SK-N-SH (cell line): ENCODE results near the gene BSN. TPM values are rescaled to one million over a fixed set of nuclear protein-coding genes. Genes with fewer than 3 reads are reported as not detected.

ENCODE experiments used
- CTCF ChIA-PET: fragments of 300-600, 350-600 bp; formaldehyde crosslinking; extraction: SDS; loops from one replicate; lab custom pipeline; 2021; lab: Yijun Ruan, JAX
- POLR2A ChIA-PET: fragments of 350-600 bp; sonication (Branson Sonifier 250); formaldehyde crosslinking; extraction: SDS; loops from one replicate; lab custom pipeline; 2020; ENCODE audit warnings: antibody characterized with exemption, inconsistent platforms; lab: Yijun Ruan, JAX
- DNase-seq: peaks from one replicate; pipeline ENCODE4 v3.0.0; 2012
- H2AFZ ChIP-seq: fragments of 200-600 bp; sonication (generic); 2 replicates; pipeline ENCODE4 v1.8.1; 2016; ENCODE audit warnings: antibody characterized with exemption, mild to moderate bottlenecking, low read depth
- H3F3A ChIP-seq: fragments of 200-600 bp; sonication (generic); replicated peaks from 2 replicates; pipeline ENCODE3; 2016; ENCODE audit warnings: antibody characterized with exemption, mild to moderate bottlenecking; ENCODE audit not compliant: insufficient read depth
- H3K27ac ChIP-seq, 2 experiments: fragments of 200-500 bp in 1 of 2; fragments of 200-600 bp in 1 of 2; sonication (Bioruptor generic) in 1 of 2; sonication (generic), shearing (Covaris generic) in 1 of 2; 2 replicates each; pipeline versions ENCODE4 v1.5.1 to v1.6.1; 2014 to 2016; ENCODE audit warnings: low read depth in 2 of 2, inconsistent platforms in 1 of 2, low read length in 1 of 2, mild to moderate bottlenecking in 1 of 2, mixed read lengths in 1 of 2
- H3K27me3 ChIP-seq: fragments of 200-600 bp; sonication (generic), shearing (Covaris generic); 2 replicates; pipeline ENCODE4 v1.6.1; 2016; ENCODE audit warnings: mixed run types; ENCODE audit not compliant: insufficient read depth
- H3K36me3 ChIP-seq, 2 experiments: fragments of 200-500 bp in 1 of 2; fragments of 200-600 bp in 1 of 2; sonication (Bioruptor generic) in 1 of 2; sonication (generic) in 1 of 2; replicated peaks in 1 of 2; 2 replicates each; pipeline versions ENCODE3 to v1.5.1; 2014 to 2016; ENCODE audit warnings: low read length in 1 of 2, mild to moderate bottlenecking in 1 of 2; ENCODE audit not compliant: insufficient read depth in 2 of 2, control insufficient read depth in 1 of 2
- H3K4me1 ChIP-seq, 2 experiments: fragments of 200-500 bp in 1 of 2; fragments of 200-600 bp in 1 of 2; sonication (Bioruptor generic) in 1 of 2; sonication (generic), shearing (Covaris generic) in 1 of 2; 2 replicates each; pipeline versions ENCODE4 v1.5.1 to v1.6.1; 2014 to 2016; ENCODE audit warnings: low read depth in 1 of 2, low read length in 1 of 2, mixed run types in 1 of 2; ENCODE audit not compliant: insufficient read depth in 2 of 2, control insufficient read depth in 1 of 2
- H3K4me2 ChIP-seq: fragments of 200-600 bp; sonication (generic), shearing (Covaris generic); 2 replicates; pipeline ENCODE4 v1.6.1; 2017; ENCODE audit warnings: mixed run types
- H3K4me3 ChIP-seq, 2 experiments: fragments of 200-500 bp in 1 of 2; fragments of 200-600 bp in 1 of 2; sonication (Bioruptor generic) in 1 of 2; sonication (generic), shearing (Covaris generic) in 1 of 2; 2 replicates each; pipeline versions ENCODE4 v1.5.1 to v1.8.1; 2014 to 2016; ENCODE audit warnings: low read depth in 2 of 2, inconsistent platforms in 1 of 2, low read length in 1 of 2, mild to moderate bottlenecking in 1 of 2, mixed read lengths in 1 of 2, moderate library complexity in 1 of 2
- H3K79me2 ChIP-seq: fragments of 200-600 bp; sonication (generic); 2 replicates; pipeline ENCODE4 v1.8.1; 2017; ENCODE audit warnings: mild to moderate bottlenecking; ENCODE audit not compliant: insufficient read depth
- H3K9ac ChIP-seq: fragments of 200-600 bp; sonication (generic); 2 replicates; pipeline ENCODE4 v1.6.1; 2017; ENCODE audit warnings: mixed run types
- H3K9me2 ChIP-seq: fragments of 200-600 bp; sonication (generic); 2 replicates; pipeline ENCODE4 v1.6.1; 2017; ENCODE audit warnings: mixed run types
- H3K9me3 ChIP-seq: fragments of 200-600 bp; sonication (generic); 2 replicates; pipeline ENCODE4 v1.6.1; 2017; ENCODE audit warnings: mixed run types, mild to moderate bottlenecking, moderate library complexity
- H4K20me1 ChIP-seq: fragments of 200-600 bp; sonication (generic); 2 replicates; pipeline ENCODE4 v1.6.1; 2017; ENCODE audit warnings: mild to moderate bottlenecking, mixed run types; ENCODE audit not compliant: insufficient read depth
- ELF1 ChIP-seq: IDR thresholded peaks from 2 replicates; pipeline ENCODE4 v1.4.0; 2012
- FOSL2 ChIP-seq: IDR thresholded peaks from 2 replicates; pipeline ENCODE4 v1.4.0; 2012; ENCODE audit warnings: low read depth, mild to moderate bottlenecking, moderate library complexity, borderline replicate concordance
- FOXM1 ChIP-seq: IDR thresholded peaks from 2 replicates; pipeline ENCODE4 v1.4.0; 2012; ENCODE audit warnings: low read depth, mild to moderate bottlenecking
- GABPA ChIP-seq: IDR thresholded peaks from 2 replicates; pipeline ENCODE4 v1.4.0; 2012; ENCODE audit warnings: low read depth, mild to moderate bottlenecking
- GATA2 ChIP-seq: sonication (generic); formaldehyde crosslinking; IDR thresholded peaks from 2 replicates; pipeline ENCODE4 v1.5.0; 2020; ENCODE audit warnings: mild to moderate bottlenecking, missing genetic modification reagents
- JUND ChIP-seq: IDR thresholded peaks from 2 replicates; pipeline ENCODE4 v1.4.0; 2012
- MEF2A ChIP-seq: IDR thresholded peaks from 2 replicates; pipeline ENCODE4 v1.4.0; 2012; ENCODE audit warnings: low read depth, borderline replicate concordance
- NFIC ChIP-seq: IDR thresholded peaks from 2 replicates; pipeline ENCODE4 v1.4.0; 2012; ENCODE audit warnings: borderline replicate concordance
- NRF1 ChIP-seq: IDR thresholded peaks from 2 replicates; pipeline ENCODE4 v1.6.1; 2012; ENCODE audit warnings: low read depth, mild to moderate bottlenecking, low read length
- POLR2AphosphoS5 ChIP-seq: IDR thresholded peaks from 2 replicates; pipeline ENCODE4 v1.6.1; 2012; ENCODE audit warnings: low read depth, low read length
- RAD21 ChIP-seq: IDR thresholded peaks from 2 replicates; pipeline ENCODE4 v1.6.1; 2012; ENCODE audit warnings: mild to moderate bottlenecking, low read length
- SIN3A ChIP-seq: IDR thresholded peaks from 2 replicates; pipeline ENCODE4 v1.6.1; 2012; ENCODE audit warnings: low read depth, mild to moderate bottlenecking, low read length, moderate library complexity, borderline replicate concordance
- TAF1 ChIP-seq: IDR thresholded peaks from 2 replicates; pipeline ENCODE4 v1.6.1; 2012; ENCODE audit warnings: low read depth, mild to moderate bottlenecking, low read length, moderate library complexity, borderline replicate concordance
- TEAD4 ChIP-seq: IDR thresholded peaks from 2 replicates; pipeline ENCODE4 v1.4.0; 2012; ENCODE audit warnings: mild to moderate bottlenecking, borderline replicate concordance; ENCODE audit not compliant: insufficient read depth
- USF2 ChIP-seq: fragments of 150-350 bp; IDR thresholded peaks from 2 replicates; pipeline ENCODE4 v1.6.1; 2017; ENCODE audit warnings: antibody characterized with exemption, low read length, low read depth, borderline replicate concordance
- YY1 ChIP-seq: IDR thresholded peaks from 2 replicates; pipeline ENCODE4 v1.4.0; 2012; ENCODE audit warnings: low read depth, mild to moderate bottlenecking
- WGBS: methylation state at CpG from one replicate; pipeline ENCODE4 v1.1.6; 2017; ENCODE audit warnings: low lambda C conversion rate; 5-methylcytosine and 5-hydroxymethylcytosine counted together
- polyA plus RNA-seq, 3 experiments: library from polyadenylated mRNA; depleted of rRNA; stranded (reverse); fragments of >200 nt; gene quantifications; 2 replicates each; pipeline ENCODE4 v1.2.3, GENCODE V29; 2012
- TF ChIP-seq, protein P1 (sequence below): IDR thresholded peaks from 2 replicates; pipeline ENCODE4 v1.4.0; 2012; ENCODE audit warnings: low read depth, borderline replicate concordance
- TF ChIP-seq, protein P2 (sequence below): IDR thresholded peaks from 2 replicates; pipeline ENCODE4 v1.4.0; 2012; ENCODE audit warnings: low read depth
- TF ChIP-seq, protein P3 (sequence below): fragments of 200-600 bp; sonication (generic); IDR thresholded peaks from 2 replicates; pipeline ENCODE4 v1.6.1; 2017; ENCODE audit warnings: antibody characterized with exemption, mild to moderate bottlenecking, moderate library complexity

Gene BSN
- polyA plus RNA-seq, 1 of the 3 experiments (the other 2 are of a cell fraction): 0.07 TPM

- Histone ChIP-seq H3K79me2 (no peaks in the 10 kb centered on the region), H3K9me2 (no peaks in the 10 kb centered on the region), H3K27ac (no peak overlapping the region), H3K27me3 (no peaks in the 10 kb centered on the region), H4K20me1 (no peaks in the 10 kb centered on the region), H3K4me2 (no peak overlapping the region), H3K4me1 (peaks cover 0 to 4% of the 10 kb centered on the region in 2 experiments; a peak in 1 of 4 replicates), H3K9ac (no peak overlapping the region), H3K9me3 (no peaks in the 10 kb centered on the region), H2AFZ (no peak overlapping the region), H3K36me3 (no peaks in the 10 kb centered on the region), H3K4me3 (no peak overlapping the region), H3F3A (no peaks in the 10 kb centered on the region)
- DNase-seq: no peak
- ChIA-PET POLR2A (no interaction called here), CTCF (interaction anchor here (3.1 to 5.3 kb wide), 2 partner anchors 9 to 123 kb away, joined by 20 to 57 read pairs; no protein-coding TSS in a partner anchor)
- no peak for TF ChIP-seq TAF1
- no peak for TF ChIP-seq NFIC
- no peak for TF ChIP-seq TEAD4
- no peak for TF ChIP-seq USF2
- no peak for TF ChIP-seq SIN3A
- no peak for TF ChIP-seq POLR2AphosphoS5
- no peak for TF ChIP-seq GATA2 (CRISPR knock-in tag)
- TF ChIP-seq GABPA: no peak
- TF ChIP-seq, protein P1, sequence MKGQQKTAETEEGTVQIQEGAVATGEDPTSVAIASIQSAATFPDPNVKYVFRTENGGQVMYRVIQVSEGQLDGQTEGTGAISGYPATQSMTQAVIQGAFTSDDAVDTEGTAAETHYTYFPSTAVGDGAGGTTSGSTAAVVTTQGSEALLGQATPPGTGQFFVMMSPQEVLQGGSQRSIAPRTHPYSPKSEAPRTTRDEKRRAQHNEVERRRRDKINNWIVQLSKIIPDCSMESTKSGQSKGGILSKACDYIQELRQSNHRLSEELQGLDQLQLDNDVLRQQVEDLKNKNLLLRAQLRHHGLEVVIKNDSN: no peak
- no peak for TF ChIP-seq RAD21
- TF ChIP-seq, protein P2, sequence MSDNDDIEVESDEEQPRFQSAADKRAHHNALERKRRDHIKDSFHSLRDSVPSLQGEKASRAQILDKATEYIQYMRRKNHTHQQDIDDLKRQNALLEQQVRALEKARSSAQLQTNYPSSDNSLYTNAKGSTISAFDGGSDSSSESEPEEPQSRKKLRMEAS: no peak
- no peak for TF ChIP-seq ELF1
- TF ChIP-seq JUND: no peak
- TF ChIP-seq NRF1: no peak
- no peak for TF ChIP-seq FOXM1
- TF ChIP-seq FOSL2: no peak
- TF ChIP-seq, protein P3, sequence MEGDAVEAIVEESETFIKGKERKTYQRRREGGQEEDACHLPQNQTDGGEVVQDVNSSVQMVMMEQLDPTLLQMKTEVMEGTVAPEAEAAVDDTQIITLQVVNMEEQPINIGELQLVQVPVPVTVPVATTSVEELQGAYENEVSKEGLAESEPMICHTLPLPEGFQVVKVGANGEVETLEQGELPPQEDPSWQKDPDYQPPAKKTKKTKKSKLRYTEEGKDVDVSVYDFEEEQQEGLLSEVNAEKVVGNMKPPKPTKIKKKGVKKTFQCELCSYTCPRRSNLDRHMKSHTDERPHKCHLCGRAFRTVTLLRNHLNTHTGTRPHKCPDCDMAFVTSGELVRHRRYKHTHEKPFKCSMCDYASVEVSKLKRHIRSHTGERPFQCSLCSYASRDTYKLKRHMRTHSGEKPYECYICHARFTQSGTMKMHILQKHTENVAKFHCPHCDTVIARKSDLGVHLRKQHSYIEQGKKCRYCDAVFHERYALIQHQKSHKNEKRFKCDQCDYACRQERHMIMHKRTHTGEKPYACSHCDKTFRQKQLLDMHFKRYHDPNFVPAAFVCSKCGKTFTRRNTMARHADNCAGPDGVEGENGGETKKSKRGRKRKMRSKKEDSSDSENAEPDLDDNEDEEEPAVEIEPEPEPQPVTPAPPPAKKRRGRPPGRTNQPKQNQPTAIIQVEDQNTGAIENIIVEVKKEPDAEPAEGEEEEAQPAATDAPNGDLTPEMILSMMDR: no peak
- no peak for TF ChIP-seq YY1
- TF ChIP-seq MEF2A: no peak
- WGBS: 73% methylated on average over 9 of the region's 34 CpGs
These were observed 108.6 kb downstream of the BSN start for GRCh38 chr3:49662720-49663413.
